Chondrocyte (in vitro differentiated cells): ENCODE results near the gene NRTN. TPM values are rescaled to one million over a fixed set of nuclear protein-coding genes. Genes with fewer than 3 reads are reported as not detected.
"Not testable (repeated sequence)": the region's sequence is repeated elsewhere in the genome, so short reads cannot be mapped to it uniquely, and the experiment has no call there.

ENCODE experiments used
- DNase-seq: peaks from one replicate; pipeline ENCODE4 v3.0.0; 2021; ENCODE audit warnings: mixed read lengths, low spot score
- H3K27ac Mint-ChIP-seq: one replicate; pipeline ENCODE4 v1.8.0; 2021; ENCODE audit warnings: mild to moderate bottlenecking, moderate library complexity, mixed read lengths; ENCODE audit not compliant: unreplicated experiment
- H3K27me3 Mint-ChIP-seq: 2 replicates; pipeline ENCODE4 v1.8.0; 2021; ENCODE audit warnings: low read depth, mixed read lengths
- H3K36me3 Mint-ChIP-seq: 2 replicates; pipeline ENCODE4 v1.8.0; 2021; ENCODE audit warnings: low read depth, mixed read lengths
- H3K4me1 Mint-ChIP-seq: 2 replicates; pipeline ENCODE4 v1.8.0; 2021; ENCODE audit warnings: low read depth, mild to moderate bottlenecking, mixed read lengths
- H3K4me3 Mint-ChIP-seq: one replicate; pipeline ENCODE4 v1.8.0; 2021; ENCODE audit warnings: mild to moderate bottlenecking, moderate library complexity, mixed read lengths; ENCODE audit not compliant: unreplicated experiment
- H3K9me3 Mint-ChIP-seq: 2 replicates; pipeline ENCODE4 v1.8.0; 2021; ENCODE audit warnings: low read depth, mixed read lengths
- CTCF ChIP-seq: fragments of 200-600 bp; sonication (generic); IDR thresholded peaks from 2 replicates; pipeline ENCODE4 v1.5.0; 2021; ENCODE audit warnings: antibody characterized with exemption, mild to moderate bottlenecking, moderate library complexity
- total RNA-seq: library from RNA; stranded (reverse); gene quantifications from 3 replicates; pipeline ENCODE4 v1.2.1, GENCODE V29; 2021

The NRTN gene
- total RNA-seq, 1 donor from 2014 or later = 0.77 TPM

GRCh38 chr19:5837761-5838352 is 33.0 kb downstream of the NRTN start:
- Mint-ChIP-seq H3K9me3 (no peaks in the 10 kb centered on the region), H3K27ac (no peak overlapping the region), H3K4me1 (no peaks in the 10 kb centered on the region), H3K36me3 (no peaks in the 10 kb centered on the region), H3K4me3 (no peak overlapping the region), H3K27me3 (peaks cover 2% of the 10 kb centered on the region)
- no peak for TF ChIP-seq CTCF
- DNase-seq = no peak

- DNase-seq = no peak
- Mint-ChIP-seq H3K27ac (no peak overlapping the region), H3K4me3 (no peak overlapping the region), H3K36me3 (no peaks in the 10 kb centered on the region), H3K9me3 (no peaks in the 10 kb centered on the region), H3K4me1 (no peaks in the 10 kb centered on the region), H3K27me3 (peaks cover 4% of the 10 kb centered on the region)
- no peak for TF ChIP-seq CTCF
These were observed 33.6 kb downstream of the NRTN start for GRCh38 chr19:5838353-5839064.

GRCh38 chr19:5839065-5840017 is 34.5 kb downstream of the NRTN start, which contains the start of gene FUT6:
Gene FUT6 (minus strand): TSS chr19:5839702. CDS start chr19:5832567, 7,135 bp downstream.
- Mint-ChIP-seq H3K4me3 (no peak within 1 kb of the TSS), H3K9me3 (no peaks in the 10 kb centered on the region), H3K27ac (no peak within 1 kb of the TSS), H3K36me3 (no peaks in the 10 kb centered on the region), H3K27me3 (peaks cover 4% of the 10 kb centered on the region), H3K4me1 (no peaks in the 10 kb centered on the region)
- no peak for DNase-seq
- TF ChIP-seq CTCF = no peak

- not testable (repeated sequence) for H3K9me3 Mint-ChIP-seq, H3K4me1 Mint-ChIP-seq, H3K27me3 Mint-ChIP-seq, DNase-seq, H3K27ac Mint-ChIP-seq, H3K36me3 Mint-ChIP-seq, H3K4me3 Mint-ChIP-seq
These were observed 36.9 kb downstream of the NRTN start for GRCh38 chr19:5841735-5842111.

GRCh38 chr19:5843295-5843927 is 38.5 kb downstream of the NRTN start:
- no peak for DNase-seq
- H3K4me1 Mint-ChIP-seq = no peaks in the 10 kb centered on the region
- no peak overlapping the region for H3K27ac Mint-ChIP-seq
- peaks cover 3% of the 10 kb centered on the region for H3K27me3 Mint-ChIP-seq
- H3K9me3 Mint-ChIP-seq = no peaks in the 10 kb centered on the region
- no peak for TF ChIP-seq CTCF
- no peaks in the 10 kb centered on the region for H3K36me3 Mint-ChIP-seq
- no peak overlapping the region for H3K4me3 Mint-ChIP-seq
